Activated CD4-positive, alpha-beta T cell treated with anti-CD3 and anti-CD28 coated beads, Interleukin-2, amount 10 ng/mL, durations not matched to agents 24 days and 14 days (primary cell): ENCODE results near the gene CCNYL1. TPM values are rescaled to one million over a fixed set of nuclear protein-coding genes. Genes with fewer than 3 reads are reported as not detected.

ENCODE experiments used
- DNase-seq: peaks from one replicate; pipeline ENCODE4 v3.0.0; 2022
- H3K27ac Mint-ChIP-seq: one replicate; pipeline ENCODE4 v1.8.0; 2022; ENCODE audit warnings: mild to moderate bottlenecking, mixed read lengths
- H3K27me3 Mint-ChIP-seq: one replicate; pipeline ENCODE4 v1.8.0; 2022; ENCODE audit warnings: mixed read lengths
- H3K36me3 Mint-ChIP-seq: one replicate; pipeline ENCODE4 v1.8.0; 2022; ENCODE audit warnings: low read depth, mild to moderate bottlenecking, mixed read lengths
- H3K4me1 Mint-ChIP-seq: one replicate; pipeline ENCODE4 v1.8.0; 2021; ENCODE audit warnings: mixed read lengths
- H3K4me3 Mint-ChIP-seq: one replicate; pipeline ENCODE4 v1.8.0; 2022; ENCODE audit warnings: mild to moderate bottlenecking, moderate library complexity, mixed read lengths
- H3K9me3 Mint-ChIP-seq: one replicate; pipeline ENCODE4 v1.8.0; 2021; ENCODE audit warnings: mixed read lengths
- intact Hi-C: fragments of 100-400 bp; cut with micrococcal nuclease; formaldehyde crosslinking; loops from one replicate; pipeline ENCODE4 v1.15.1; 2023
- total RNA-seq: library from RNA; stranded (reverse); gene quantifications from 2 replicates; pipeline ENCODE4 v1.2.3, GENCODE V29; 2022

Gene CCNYL1
- total RNA-seq, 1 donor from 2014 or later, result 8.7 TPM

GRCh38 chr2:207768866-207769596 is 57.6 kb downstream of the CCNYL1 start:
- Mint-ChIP-seq H3K4me1 (peaks cover 23% of the 10 kb centered on the region), H3K4me3 (peak overlapping the region; percentile 89), H3K27me3 (peaks cover 65% of the 10 kb centered on the region), H3K27ac (peak overlapping the region; percentile 41), H3K9me3 (no peaks in the 10 kb centered on the region), H3K36me3 (no peaks in the 10 kb centered on the region)
- intact Hi-C loops, result loop anchor here (1.0 kb wide), 2 partner anchors 58 to 144 kb away; partner anchors contain the start of genes CCNYL1 and METTL21A
- DNase-seq, result peak; percentile 72

- H3K9me3 Mint-ChIP-seq, result no peaks in the 10 kb centered on the region
- intact Hi-C loops, result loop anchor here (2.0 to 5.0 kb wide), 2 partner anchors 244 to 254 kb away; partner anchors contain the start of genes CREB1 and PLEKHM3
- no peak overlapping the region for H3K27ac Mint-ChIP-seq
- H3K27me3 Mint-ChIP-seq, result peaks cover 54% of the 10 kb centered on the region
- H3K4me1 Mint-ChIP-seq, result peaks cover 23% of the 10 kb centered on the region
- H3K36me3 Mint-ChIP-seq, result no peaks in the 10 kb centered on the region
- H3K4me3 Mint-ChIP-seq, result peak overlapping the region; percentile 89
- DNase-seq, result peak; percentile 56
These were observed 59.4 kb downstream of the CCNYL1 start for GRCh38 chr2:207770602-207771404.

GRCh38 chr2:207771421-207771820 is 60.0 kb downstream of the CCNYL1 start:
- DNase-seq, result no peak
- H3K27ac Mint-ChIP-seq, result no peak overlapping the region
- H3K27me3 Mint-ChIP-seq, result peaks cover 49% of the 10 kb centered on the region
- H3K36me3 Mint-ChIP-seq, result no peaks in the 10 kb centered on the region
- no peak overlapping the region for H3K4me3 Mint-ChIP-seq
- H3K9me3 Mint-ChIP-seq, result no peaks in the 10 kb centered on the region
- H3K4me1 Mint-ChIP-seq, result peaks cover 25% of the 10 kb centered on the region
- intact Hi-C loops, result loop anchor here (2.0 to 5.0 kb wide), 2 partner anchors 244 to 253 kb away; partner anchors contain the start of genes CREB1 and PLEKHM3

GRCh38 chr2:207772081-207772843 is 60.8 kb downstream of the CCNYL1 start:
- peaks cover 42% of the 10 kb centered on the region for H3K27me3 Mint-ChIP-seq
- DNase-seq, result peak; percentile 77
- H3K4me1 Mint-ChIP-seq, result peaks cover 24% of the 10 kb centered on the region
- no peak overlapping the region for H3K4me3 Mint-ChIP-seq
- no peak overlapping the region for H3K27ac Mint-ChIP-seq
- H3K36me3 Mint-ChIP-seq, result no peaks in the 10 kb centered on the region
- H3K9me3 Mint-ChIP-seq, result no peaks in the 10 kb centered on the region
- intact Hi-C loops, result loop anchor here (5.0 kb wide), 1 partner anchor 245 kb away; the partner anchor contains the start of gene CREB1

GRCh38 chr2:207772844-207773205 is 61.4 kb downstream of the CCNYL1 start:
- no peak overlapping the region for H3K4me3 Mint-ChIP-seq
- DNase-seq, result no peak
- no peaks in the 10 kb centered on the region for H3K9me3 Mint-ChIP-seq
- intact Hi-C loops, result loop anchor here (5.0 kb wide), 1 partner anchor 246 kb away; the partner anchor contains the start of gene CREB1
- no peaks in the 10 kb centered on the region for H3K36me3 Mint-ChIP-seq
- H3K27me3 Mint-ChIP-seq, result peaks cover 37% of the 10 kb centered on the region
- peaks cover 20% of the 10 kb centered on the region for H3K4me1 Mint-ChIP-seq
- H3K27ac Mint-ChIP-seq, result no peak overlapping the region

- Mint-ChIP-seq H3K4me3 (no peak overlapping the region), H3K27me3 (peaks cover 27% of the 10 kb centered on the region), H3K36me3 (no peaks in the 10 kb centered on the region), H3K4me1 (peaks cover 7% of the 10 kb centered on the region), H3K27ac (no peak overlapping the region), H3K9me3 (no peaks in the 10 kb centered on the region)
- no peak for DNase-seq
- intact Hi-C loops, result no loop called here
These were observed 64.0 kb downstream of the CCNYL1 start for GRCh38 chr2:207775473-207775872.

GRCh38 chr2:207777124-207777523 is 65.7 kb downstream of the CCNYL1 start:
- peaks cover 15% of the 10 kb centered on the region for H3K27me3 Mint-ChIP-seq
- intact Hi-C loops, result no loop called here
- H3K4me1 Mint-ChIP-seq, result peaks cover 2% of the 10 kb centered on the region
- no peak overlapping the region for H3K27ac Mint-ChIP-seq
- no peaks in the 10 kb centered on the region for H3K9me3 Mint-ChIP-seq
- no peak overlapping the region for H3K4me3 Mint-ChIP-seq
- H3K36me3 Mint-ChIP-seq, result no peaks in the 10 kb centered on the region
- no peak for DNase-seq

- Mint-ChIP-seq H3K9me3 (no peaks in the 10 kb centered on the region), H3K4me1 (peaks cover 2% of the 10 kb centered on the region), H3K27ac (no peak overlapping the region), H3K36me3 (no peaks in the 10 kb centered on the region), H3K4me3 (no peak overlapping the region), H3K27me3 (peaks cover 13% of the 10 kb centered on the region)
- DNase-seq, result no peak
- intact Hi-C loops, result no loop called here
These were observed 67.0 kb downstream of the CCNYL1 start for GRCh38 chr2:207778298-207778882.

GRCh38 chr2:207779523-207779922 is 68.1 kb downstream of the CCNYL1 start:
- Mint-ChIP-seq H3K4me3 (no peak overlapping the region), H3K27me3 (peaks cover 12% of the 10 kb centered on the region), H3K27ac (no peak overlapping the region), H3K9me3 (no peaks in the 10 kb centered on the region), H3K36me3 (no peaks in the 10 kb centered on the region), H3K4me1 (peaks cover 2% of the 10 kb centered on the region)
- DNase-seq, result no peak
- intact Hi-C loops, result no loop called here

- Mint-ChIP-seq H3K4me1 (no peaks in the 10 kb centered on the region), H3K27ac (no peak overlapping the region), H3K4me3 (no peak overlapping the region), H3K36me3 (no peaks in the 10 kb centered on the region), H3K9me3 (no peaks in the 10 kb centered on the region), H3K27me3 (peaks cover 16% of the 10 kb centered on the region)
- no peak for DNase-seq
- intact Hi-C loops, result no loop called here
These were observed 71.0 kb downstream of the CCNYL1 start for GRCh38 chr2:207782238-207783030.

GRCh38 chr2:207783514-207783913 is 72.1 kb downstream of the CCNYL1 start:
- Mint-ChIP-seq H3K27me3 (peaks cover 21% of the 10 kb centered on the region), H3K4me1 (no peaks in the 10 kb centered on the region), H3K4me3 (no peak overlapping the region), H3K36me3 (no peaks in the 10 kb centered on the region), H3K9me3 (no peaks in the 10 kb centered on the region), H3K27ac (no peak overlapping the region)
- no peak for DNase-seq
- intact Hi-C loops, result no loop called here

GRCh38 chr2:207784898-207785297 is 73.5 kb downstream of the CCNYL1 start:
- H3K4me3 Mint-ChIP-seq, result no peak overlapping the region
- no peaks in the 10 kb centered on the region for H3K36me3 Mint-ChIP-seq
- intact Hi-C loops, result no loop called here
- no peaks in the 10 kb centered on the region for H3K4me1 Mint-ChIP-seq
- no peak for DNase-seq
- no peak overlapping the region for H3K27ac Mint-ChIP-seq
- no peaks in the 10 kb centered on the region for H3K9me3 Mint-ChIP-seq
- H3K27me3 Mint-ChIP-seq, result peaks cover 18% of the 10 kb centered on the region

GRCh38 chr2:207787017-207787416 is 75.6 kb downstream of the CCNYL1 start:
- Mint-ChIP-seq H3K4me1 (no peaks in the 10 kb centered on the region), H3K4me3 (no peak overlapping the region), H3K36me3 (no peaks in the 10 kb centered on the region), H3K9me3 (no peaks in the 10 kb centered on the region), H3K27me3 (peaks cover 14% of the 10 kb centered on the region), H3K27ac (no peak overlapping the region)
- intact Hi-C loops, result no loop called here
- no peak for DNase-seq
